Right lobe of liver (tissue), 4 donors: ENCODE measurements around the gene EPB41L1.

Experiments used
- POLR2A ChIP-seq: fragments of 450-650 bp; IDR thresholded peaks from one replicate; pipeline ENCODE4 v1.6.1; 2017; ENCODE audit warnings: antibody characterized with exemption, mild to moderate bottlenecking
- TF ChIP-seq, protein P1 (sequence below), 4 donors: fragments of 200-600 bp in 3 of 4; fragments of 450-650 bp in 1 of 4; IDR thresholded peaks; one replicate each; pipeline versions ENCODE4 v1.5.1 to v1.8.0; 2016 to 2022; ENCODE audit warnings: antibody characterized with exemption in 4 of 4, mild to moderate bottlenecking in 2 of 4
- donor health status: DM: no; HTN: no; CAD: no.
- donor health status: DM: no; HTN: no; CAD: no.
- donor health status: DM: no; HTN: yes; CAD: no.

GRCh38 chr20:36120991-36121390 is 33.5 kb upstream of the EPB41L1 start:
- TF ChIP-seq, protein P1, sequence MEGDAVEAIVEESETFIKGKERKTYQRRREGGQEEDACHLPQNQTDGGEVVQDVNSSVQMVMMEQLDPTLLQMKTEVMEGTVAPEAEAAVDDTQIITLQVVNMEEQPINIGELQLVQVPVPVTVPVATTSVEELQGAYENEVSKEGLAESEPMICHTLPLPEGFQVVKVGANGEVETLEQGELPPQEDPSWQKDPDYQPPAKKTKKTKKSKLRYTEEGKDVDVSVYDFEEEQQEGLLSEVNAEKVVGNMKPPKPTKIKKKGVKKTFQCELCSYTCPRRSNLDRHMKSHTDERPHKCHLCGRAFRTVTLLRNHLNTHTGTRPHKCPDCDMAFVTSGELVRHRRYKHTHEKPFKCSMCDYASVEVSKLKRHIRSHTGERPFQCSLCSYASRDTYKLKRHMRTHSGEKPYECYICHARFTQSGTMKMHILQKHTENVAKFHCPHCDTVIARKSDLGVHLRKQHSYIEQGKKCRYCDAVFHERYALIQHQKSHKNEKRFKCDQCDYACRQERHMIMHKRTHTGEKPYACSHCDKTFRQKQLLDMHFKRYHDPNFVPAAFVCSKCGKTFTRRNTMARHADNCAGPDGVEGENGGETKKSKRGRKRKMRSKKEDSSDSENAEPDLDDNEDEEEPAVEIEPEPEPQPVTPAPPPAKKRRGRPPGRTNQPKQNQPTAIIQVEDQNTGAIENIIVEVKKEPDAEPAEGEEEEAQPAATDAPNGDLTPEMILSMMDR (IDR thresholded peaks at IDR 0.05) = no peak
- no peak for TF ChIP-seq POLR2A
